ENCODE measurements around the gene IGF2BP3. TPM values are rescaled to one million over a fixed set of nuclear protein-coding genes. Genes with fewer than 3 reads are reported as not detected.
"Not testable (repeated sequence)": the region's sequence is repeated elsewhere in the genome, so short reads cannot be mapped to it uniquely, and the experiment has no call there.

Gene IGF2BP3
- polyA plus RNA-seq, 1 donor = 61.6 TPM

DNA sequence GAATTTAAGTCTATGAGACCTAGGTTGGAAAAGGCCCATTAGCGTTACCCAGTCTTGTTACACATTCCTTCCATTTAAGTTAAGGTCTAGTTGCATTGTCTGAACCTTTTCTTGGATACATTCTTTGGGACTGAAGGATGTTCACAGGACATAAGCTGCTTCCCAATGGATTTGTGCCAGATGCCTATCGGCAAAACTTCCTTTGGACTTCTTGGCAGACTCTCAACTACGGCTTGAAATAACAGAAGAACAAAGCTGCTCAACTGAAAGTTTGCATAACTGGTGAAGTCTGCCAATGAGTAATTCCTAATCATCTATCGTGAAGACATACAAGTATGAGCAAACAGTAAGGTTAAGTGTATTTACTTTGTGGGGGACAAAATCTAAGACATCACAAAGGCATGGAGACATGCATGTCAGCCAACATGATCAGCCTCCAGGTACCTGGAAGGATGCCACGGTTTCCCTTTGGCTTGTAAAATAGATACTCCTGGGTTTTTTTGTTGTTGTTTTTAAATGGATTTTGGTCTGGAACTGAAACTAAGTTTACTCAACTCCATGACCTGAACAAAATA is 135.7 kb downstream of the IGF2BP3 start:
- Histone ChIP-seq H3K27ac (ENCODE audit: low read length) (no peak overlapping the region), H3K36me3 (ENCODE audit: control insufficient read depth, insufficient read depth, low read length) (peaks cover 44% of the 10 kb centered on the region), H3K9me3 (ENCODE audit: control insufficient read depth, low read depth, low read length) (no peaks in the 10 kb centered on the region), H3K27me3 (ENCODE audit: control insufficient read depth, insufficient read depth, low read length) (no peaks in the 10 kb centered on the region), H3K4me1 (ENCODE audit: control insufficient read depth, insufficient read depth, low read length) (peaks cover 6% of the 10 kb centered on the region), H3K4me3 (ENCODE audit: low read length) (no peak overlapping the region)
- 80% methylated on average over 1 of the region's 5 CpGs for WGBS (ENCODE audit: insufficient coverage, low lambda C conversion rate)
- peak; percentile 30 to 46 for DNase-seq

DNA sequence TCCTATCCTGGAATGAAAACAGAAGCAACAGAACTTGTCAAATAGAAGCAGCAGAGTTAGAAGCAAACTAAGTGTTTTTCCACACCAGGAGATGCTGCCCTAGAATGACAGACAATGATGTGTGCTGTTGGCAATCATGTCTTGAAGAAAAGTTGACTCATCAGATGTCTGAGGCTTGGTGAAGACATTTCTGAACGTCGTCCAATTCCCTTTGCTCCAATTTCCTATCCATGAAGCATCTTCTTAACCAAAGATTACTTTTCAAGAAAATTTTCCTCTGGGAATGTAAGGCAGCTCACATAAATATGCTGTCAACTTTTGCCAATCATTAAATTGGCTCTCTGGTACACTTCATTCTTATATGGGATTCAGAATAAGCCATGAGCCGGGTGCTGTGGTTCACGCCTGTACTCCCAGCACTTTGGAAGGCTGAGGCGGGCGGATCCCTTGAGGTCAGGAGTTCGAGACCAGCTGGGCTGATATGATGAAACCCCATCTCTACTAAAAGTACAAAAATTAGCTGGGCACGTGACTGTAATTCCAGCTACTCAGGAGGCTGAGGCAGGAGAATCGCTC is 136.5 kb downstream of the IGF2BP3 start:
- H3K4me1 ChIP-seq (ENCODE audit: control insufficient read depth, insufficient read depth, low read length) = peaks cover 6% of the 10 kb centered on the region
- DNase-seq = peak in 1 of 2 donors; percentile 14
- H3K9me3 ChIP-seq (ENCODE audit: control insufficient read depth, low read depth, low read length) = no peaks in the 10 kb centered on the region
- no peak overlapping the region for H3K4me3 ChIP-seq (ENCODE audit: low read length)
- WGBS (ENCODE audit: insufficient coverage, low lambda C conversion rate) = no CpG with 5 or more reads among the region's 9 CpGs
- peaks cover 39% of the 10 kb centered on the region for H3K36me3 ChIP-seq (ENCODE audit: control insufficient read depth, insufficient read depth, low read length)
- no peaks in the 10 kb centered on the region for H3K27me3 ChIP-seq (ENCODE audit: control insufficient read depth, insufficient read depth, low read length)
- no peak overlapping the region for H3K27ac ChIP-seq (ENCODE audit: low read length)

DNA sequence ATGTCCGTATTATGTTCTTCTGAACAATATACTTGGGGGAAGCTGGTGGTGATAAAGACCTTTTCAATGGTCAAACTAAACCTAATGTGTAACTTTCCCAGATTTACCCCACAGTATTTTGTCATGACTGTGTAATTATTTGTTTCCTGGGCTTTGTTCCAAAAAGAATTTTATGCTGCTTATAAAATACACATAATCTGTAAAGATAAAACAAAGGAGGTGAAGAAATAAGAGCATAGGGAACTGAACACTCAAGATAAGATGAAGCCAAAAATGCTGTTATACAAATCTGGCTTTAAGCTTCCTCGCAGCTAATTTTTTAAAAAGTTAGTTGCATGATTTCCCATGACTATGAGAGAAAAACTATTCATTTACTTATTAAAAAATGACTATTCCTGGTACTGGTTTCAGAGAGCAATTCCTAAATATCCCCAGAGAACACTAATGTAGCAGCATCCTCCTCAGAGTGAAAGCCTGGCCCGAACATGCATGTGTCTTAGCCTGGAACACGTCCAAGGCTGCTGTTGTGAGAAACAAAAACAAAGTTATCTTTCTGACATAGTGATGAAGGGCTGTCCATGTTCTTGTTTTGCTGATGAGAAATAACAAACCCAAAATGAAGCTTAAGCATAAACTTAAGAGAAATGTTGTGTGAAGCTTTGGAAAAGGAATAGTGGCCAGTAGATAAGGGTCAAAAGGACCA is 137.2 kb downstream of the IGF2BP3 start:
- no peak overlapping the region for H3K4me3 ChIP-seq (ENCODE audit: low read length)
- H3K27me3 ChIP-seq (ENCODE audit: control insufficient read depth, insufficient read depth, low read length) = no peaks in the 10 kb centered on the region
- H3K27ac ChIP-seq (ENCODE audit: low read length) = no peak overlapping the region
- H3K4me1 ChIP-seq (ENCODE audit: control insufficient read depth, insufficient read depth, low read length) = peaks cover 6% of the 10 kb centered on the region
- H3K36me3 ChIP-seq (ENCODE audit: control insufficient read depth, insufficient read depth, low read length) = peaks cover 33% of the 10 kb centered on the region
- 60% methylated on average over 1 of the region's 4 CpGs for WGBS (ENCODE audit: insufficient coverage, low lambda C conversion rate)
- peak in 1 of 2 donors; percentile 25 for DNase-seq
- H3K9me3 ChIP-seq (ENCODE audit: control insufficient read depth, low read depth, low read length) = no peaks in the 10 kb centered on the region

DNA sequence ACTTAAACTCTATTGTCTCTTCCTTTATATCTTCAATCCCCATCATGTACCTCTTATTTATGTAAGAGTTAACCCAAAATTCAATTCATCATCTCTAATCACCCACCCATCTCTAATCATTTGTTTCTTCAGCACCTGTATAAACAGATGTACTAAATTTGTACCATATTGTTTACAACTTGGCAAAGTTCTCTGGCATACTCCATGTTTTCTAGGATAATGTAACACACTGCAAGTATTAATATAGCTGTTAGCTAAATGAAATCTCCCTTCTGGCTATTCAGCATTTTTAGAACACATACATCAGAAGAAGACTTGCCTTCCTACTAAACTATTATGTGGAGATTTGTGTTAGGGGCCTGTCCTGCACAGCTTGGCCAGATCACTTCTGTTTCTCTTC is 138.1 kb downstream of the IGF2BP3 start:
- H3K27me3 ChIP-seq (ENCODE audit: control insufficient read depth, insufficient read depth, low read length) = no peaks in the 10 kb centered on the region
- DNase-seq = no peak
- no peak overlapping the region for H3K4me3 ChIP-seq (ENCODE audit: low read length)
- peaks cover 6% of the 10 kb centered on the region for H3K4me1 ChIP-seq (ENCODE audit: control insufficient read depth, insufficient read depth, low read length)
- no peak overlapping the region for H3K27ac ChIP-seq (ENCODE audit: low read length)
- H3K9me3 ChIP-seq (ENCODE audit: control insufficient read depth, low read depth, low read length) = no peaks in the 10 kb centered on the region
- H3K36me3 ChIP-seq (ENCODE audit: control insufficient read depth, insufficient read depth, low read length) = peaks cover 29% of the 10 kb centered on the region

DNA sequence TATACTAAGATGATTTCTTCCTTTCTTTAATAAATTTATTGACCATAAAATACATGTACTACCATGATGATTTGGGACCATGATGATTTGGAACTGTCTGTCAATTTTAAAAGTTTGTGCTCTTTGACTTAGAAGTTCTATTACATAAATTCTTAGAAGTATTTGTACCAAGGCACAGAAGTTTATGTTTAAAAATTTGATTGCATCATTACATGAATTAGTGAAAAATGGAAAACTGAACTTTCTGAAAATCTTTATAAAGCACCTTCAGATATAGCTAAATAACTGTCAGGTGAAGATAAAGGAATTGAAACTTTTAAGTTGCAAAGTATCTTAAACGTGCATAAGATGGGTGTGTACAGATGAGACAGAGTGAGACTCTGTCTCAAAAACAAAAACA is 139.2 kb downstream of the IGF2BP3 start:
- no peaks in the 10 kb centered on the region for H3K27me3 ChIP-seq (ENCODE audit: control insufficient read depth, insufficient read depth, low read length)
- no peak for DNase-seq
- no CpG with 5 or more reads among the region's 1 CpG for WGBS (ENCODE audit: insufficient coverage, low lambda C conversion rate)
- H3K4me1 ChIP-seq (ENCODE audit: control insufficient read depth, insufficient read depth, low read length) = peaks cover 6% of the 10 kb centered on the region
- H3K36me3 ChIP-seq (ENCODE audit: control insufficient read depth, insufficient read depth, low read length) = peaks cover 26% of the 10 kb centered on the region
- H3K27ac ChIP-seq (ENCODE audit: low read length) = no peak overlapping the region
- no peaks in the 10 kb centered on the region for H3K9me3 ChIP-seq (ENCODE audit: control insufficient read depth, low read depth, low read length)
- H3K4me3 ChIP-seq (ENCODE audit: low read length) = no peak overlapping the region

DNA sequence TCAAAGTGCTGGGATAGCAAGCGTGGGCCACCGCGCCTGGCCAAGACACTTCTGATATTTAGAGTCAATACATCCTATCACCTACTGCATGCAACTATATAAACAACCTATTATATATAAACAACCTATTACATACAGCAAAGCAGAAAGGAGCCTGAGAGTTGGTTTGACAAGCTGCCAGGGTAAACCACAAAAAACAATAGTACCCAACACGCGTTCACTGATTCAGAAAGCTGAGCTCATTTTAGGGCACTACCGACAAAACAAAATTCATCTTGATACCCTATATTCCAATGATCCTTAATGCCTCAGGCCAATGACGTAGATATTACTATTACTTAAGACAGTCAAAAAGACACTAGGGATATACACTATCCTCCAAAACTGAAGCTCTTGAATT is 154.9 kb downstream of the IGF2BP3 start:
- Histone ChIP-seq H3K36me3 (ENCODE audit: control insufficient read depth, insufficient read depth, low read length) (peaks cover 70% of the 10 kb centered on the region), H3K4me1 (ENCODE audit: control insufficient read depth, insufficient read depth, low read length) (no peaks in the 10 kb centered on the region), H3K9me3 (ENCODE audit: control insufficient read depth, low read depth, low read length) (no peaks in the 10 kb centered on the region), H3K27ac (ENCODE audit: low read length) (no peak overlapping the region), H3K27me3 (ENCODE audit: control insufficient read depth, insufficient read depth, low read length) (no peaks in the 10 kb centered on the region), H3K4me3 (ENCODE audit: low read length) (no peak overlapping the region)
- no CpG with 5 or more reads among the region's 7 CpGs for WGBS (ENCODE audit: insufficient coverage, low lambda C conversion rate)
- no peak for DNase-seq

DNA sequence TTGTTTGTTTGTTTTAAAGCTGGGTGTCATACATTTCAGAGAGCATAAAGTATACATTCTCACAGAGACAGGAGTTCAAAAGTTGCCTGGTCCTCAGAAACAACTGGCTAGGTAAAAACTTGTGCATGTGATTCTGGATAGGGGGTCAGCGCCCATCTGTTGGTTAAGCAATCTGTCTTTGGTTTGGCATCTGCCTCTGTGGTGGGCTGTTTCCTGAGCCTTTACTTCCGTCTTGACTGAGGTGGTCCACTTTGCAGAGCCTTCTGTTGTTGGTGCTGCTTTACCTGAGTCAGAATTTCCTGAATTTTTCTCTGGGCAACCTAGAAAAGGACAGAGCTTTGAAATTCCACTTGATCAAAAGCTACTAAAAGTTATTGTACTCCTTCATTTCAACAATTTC is 158.2 kb downstream of the IGF2BP3 start:
- no CpG with 5 or more reads among the region's 2 CpGs for WGBS (ENCODE audit: insufficient coverage, low lambda C conversion rate)
- DNase-seq; H3K4me1 ChIP-seq (ENCODE audit: control insufficient read depth, insufficient read depth, low read length); H3K4me3 ChIP-seq (ENCODE audit: low read length); H3K27ac ChIP-seq (ENCODE audit: low read length); H3K9me3 ChIP-seq (ENCODE audit: control insufficient read depth, low read depth, low read length); H3K27me3 ChIP-seq (ENCODE audit: control insufficient read depth, insufficient read depth, low read length): not testable (repeated sequence)
- H3K36me3 ChIP-seq (ENCODE audit: control insufficient read depth, insufficient read depth, low read length) = peaks cover 73% of the 10 kb centered on the region

DNA sequence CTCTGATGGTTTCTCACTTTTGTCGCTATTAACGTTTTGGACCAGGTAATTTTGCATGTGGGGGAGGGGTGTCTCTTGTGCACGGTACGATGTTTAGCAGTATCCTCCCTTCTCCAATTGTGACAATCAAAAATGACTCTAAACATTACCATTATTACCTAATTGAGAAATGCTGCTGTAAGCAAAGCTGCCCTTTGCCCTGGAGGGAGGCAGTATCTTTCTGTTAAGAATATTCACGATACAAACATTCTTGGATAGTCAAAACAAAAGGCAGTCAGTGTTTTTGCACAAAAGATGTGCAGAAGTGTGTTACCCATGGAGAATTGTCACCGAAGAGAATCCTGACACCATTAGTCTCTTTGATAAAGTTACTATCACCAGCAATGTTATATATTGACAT is 161.5 kb downstream of the IGF2BP3 start:
- Histone ChIP-seq H3K4me1 (ENCODE audit: control insufficient read depth, insufficient read depth, low read length) (no peaks in the 10 kb centered on the region), H3K4me3 (ENCODE audit: low read length) (no peak overlapping the region), H3K27ac (ENCODE audit: low read length) (no peak overlapping the region), H3K27me3 (ENCODE audit: control insufficient read depth, insufficient read depth, low read length) (no peaks in the 10 kb centered on the region), H3K9me3 (ENCODE audit: control insufficient read depth, low read depth, low read length) (no peaks in the 10 kb centered on the region), H3K36me3 (ENCODE audit: control insufficient read depth, insufficient read depth, low read length) (peaks cover 48% of the 10 kb centered on the region)
- no CpG with 5 or more reads among the region's 6 CpGs for WGBS (ENCODE audit: insufficient coverage, low lambda C conversion rate)
- peak in 1 of 2 donors; percentile 22 for DNase-seq

DNA sequence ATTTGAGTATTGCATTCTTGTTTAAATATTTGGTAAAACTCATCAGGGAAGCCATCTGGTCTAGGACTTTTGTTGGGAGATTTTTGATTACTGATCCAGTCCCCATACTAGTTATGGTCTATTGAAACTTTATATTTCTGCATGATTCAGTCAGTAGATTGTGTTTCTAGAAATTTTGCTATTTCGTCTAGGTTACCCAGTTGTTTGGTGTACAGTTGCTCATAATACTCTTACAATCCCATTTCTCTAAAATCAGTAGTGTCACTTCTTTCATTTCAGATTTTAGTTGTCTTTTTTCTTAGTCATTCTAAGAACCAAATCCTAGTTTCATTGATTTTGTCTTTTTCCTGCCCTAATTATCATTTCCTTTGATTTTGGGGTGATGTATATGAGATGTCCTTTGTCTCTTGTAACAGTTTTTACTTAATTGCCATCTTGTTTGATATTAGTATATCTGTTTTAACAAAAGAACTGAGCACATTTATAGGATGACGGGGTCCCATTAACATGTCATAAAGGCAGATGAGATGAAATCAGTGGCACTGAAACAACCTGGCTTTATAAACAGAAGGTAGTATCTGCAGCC is 163.3 kb downstream of the IGF2BP3 start:
- DNase-seq = no peak
- WGBS (ENCODE audit: insufficient coverage, low lambda C conversion rate) = 100% methylated on average over 1 of the region's 2 CpGs
- Histone ChIP-seq H3K4me3 (ENCODE audit: low read length) (no peak overlapping the region), H3K4me1 (ENCODE audit: control insufficient read depth, insufficient read depth, low read length) (no peaks in the 10 kb centered on the region), H3K36me3 (ENCODE audit: control insufficient read depth, insufficient read depth, low read length) (peaks cover 40% of the 10 kb centered on the region), H3K27ac (ENCODE audit: low read length) (no peak overlapping the region), H3K9me3 (ENCODE audit: control insufficient read depth, low read depth, low read length) (no peaks in the 10 kb centered on the region), H3K27me3 (ENCODE audit: control insufficient read depth, insufficient read depth, low read length) (no peaks in the 10 kb centered on the region)

DNA sequence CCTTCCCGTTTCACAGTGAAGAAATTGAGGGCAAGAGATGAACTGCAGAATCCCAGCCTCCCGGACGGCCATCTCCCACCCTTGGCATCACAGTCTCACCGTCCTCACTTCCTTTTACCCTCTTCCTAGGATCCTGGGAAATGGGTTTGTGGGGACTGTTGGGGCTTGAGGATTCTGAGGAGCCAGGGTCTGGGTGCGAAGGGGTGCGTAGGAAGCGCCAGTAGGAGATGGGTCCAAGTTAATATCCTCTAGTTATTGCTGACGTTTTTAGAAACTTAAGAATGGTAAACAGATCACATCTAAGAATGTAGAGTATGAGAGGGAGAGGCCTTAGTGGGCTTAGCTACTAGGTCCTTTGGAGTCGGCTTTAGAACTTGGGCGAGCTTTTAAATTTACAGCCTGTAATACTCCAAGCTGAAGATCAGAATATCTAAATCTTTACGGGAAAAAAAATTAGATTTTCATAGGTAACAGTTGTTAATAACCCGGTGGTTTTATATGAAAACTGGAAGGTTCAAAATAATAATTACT is 170.5 kb downstream of the IGF2BP3 start:
- WGBS (ENCODE audit: insufficient coverage, low lambda C conversion rate) = 58% methylated on average over 2 of the region's 12 CpGs
- peaks cover 12% of the 10 kb centered on the region for H3K4me1 ChIP-seq (ENCODE audit: control insufficient read depth, insufficient read depth, low read length)
- H3K4me3 ChIP-seq (ENCODE audit: low read length) = peak overlapping the region; percentile 91
- no peaks in the 10 kb centered on the region for H3K27me3 ChIP-seq (ENCODE audit: control insufficient read depth, insufficient read depth, low read length)
- H3K36me3 ChIP-seq (ENCODE audit: control insufficient read depth, insufficient read depth, low read length) = peaks cover 8% of the 10 kb centered on the region
- peak overlapping the region; percentile 53 for H3K27ac ChIP-seq (ENCODE audit: low read length)
- no peak for DNase-seq
- H3K9me3 ChIP-seq (ENCODE audit: control insufficient read depth, low read depth, low read length) = no peaks in the 10 kb centered on the region
